GM21381 (cell line): ENCODE measurements around the gene TRIM61.

Experiments used
- ATAC-seq: cut with Tn5 transposase; IDR thresholded peaks from one replicate; pipeline ENCODE4 v1.9.1; 2021; ENCODE audit warnings: mild to moderate bottlenecking, moderate library complexity; ENCODE audit not compliant: unreplicated experiment

The TRIM61 gene

DNA sequence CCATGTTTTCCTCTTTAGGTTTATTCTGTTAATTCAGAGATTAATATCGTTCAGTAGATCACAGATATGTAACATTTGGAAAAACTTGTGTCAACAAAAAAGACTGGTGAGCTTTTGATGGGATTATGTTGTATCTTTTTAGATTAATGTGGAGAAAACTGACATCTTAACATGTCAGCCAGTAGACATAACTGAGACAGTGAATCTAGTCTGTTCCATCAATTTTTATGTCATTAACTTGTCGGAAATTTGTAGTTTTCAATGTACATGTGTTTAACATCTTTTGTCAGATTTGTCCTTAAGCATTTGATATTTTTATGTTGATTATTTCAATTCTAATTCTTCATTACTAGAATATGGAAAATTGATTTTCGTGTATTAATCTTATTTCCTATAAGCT is 58.5 kb downstream of the TRIM61 start:
- no peak for ATAC-seq
